ENCODE results near the gene TXNRD2.

DNA sequence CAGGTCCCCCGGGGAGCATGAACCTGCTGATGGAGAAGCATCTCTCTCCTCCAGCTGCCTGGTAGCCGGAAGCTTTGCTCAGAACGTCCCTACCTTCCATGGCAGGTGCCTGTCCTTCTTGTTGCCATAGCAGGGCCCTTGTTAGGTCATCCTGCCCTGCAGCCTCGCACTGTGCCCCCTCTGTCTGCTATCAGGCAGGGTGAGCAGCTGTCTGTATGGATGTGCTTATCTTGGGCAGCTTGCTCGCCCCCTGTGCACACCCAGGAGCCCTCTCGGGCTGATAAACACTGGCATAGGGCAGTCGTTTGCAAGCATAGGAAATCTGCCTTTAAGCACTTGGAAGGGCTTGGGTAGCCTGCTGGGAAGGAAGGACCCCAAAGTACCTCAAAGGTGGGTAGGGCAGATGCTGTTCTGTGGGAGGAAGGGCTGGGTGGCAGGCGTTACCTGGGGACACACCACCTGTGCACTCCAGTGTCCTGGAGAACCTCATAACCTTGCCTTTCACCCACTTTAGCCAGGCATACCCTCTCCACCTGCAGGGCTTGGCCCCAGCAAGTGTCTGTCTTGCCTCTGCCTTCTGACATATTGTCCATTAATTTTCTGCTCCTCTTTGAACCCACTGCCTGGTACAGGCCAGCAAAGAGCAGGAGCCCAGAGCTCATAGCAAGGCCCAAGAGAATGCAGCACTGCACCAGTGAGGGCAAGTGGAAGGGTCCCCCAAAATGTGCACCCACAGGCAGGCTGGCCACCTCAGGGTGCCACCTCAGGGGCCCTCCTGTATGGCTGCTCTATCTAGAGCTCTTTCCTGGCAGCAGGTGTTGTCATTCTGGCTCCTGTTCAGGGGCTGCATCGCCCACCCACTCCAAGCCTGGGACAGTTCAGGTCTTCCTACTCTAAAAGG, 8.0 kb downstream of the TXNRD2 start:
- no peak for TF ChIP-seq SUZ12 (IDR thresholded peaks at IDR 0.05; ENCODE audit: extremely low read depth, insufficient read depth, insufficient read length)
- TF ChIP-seq YY1 (IDR thresholded peaks at IDR 0.05; ENCODE audit: insufficient read depth, insufficient read length), result no peak
- TF ChIP-seq ZNF274 (IDR thresholded peaks at IDR 0.05; ENCODE audit: low read depth, low read length), result no peak

Data from NT2/D1 (cell line).